Stimulated activated CD8-positive, alpha-beta memory T cell treated with anti-CD3 and anti-CD28 coated beads, Interleukin-12 subunit alpha, Interleukin-12 subunit beta, amount 100 ng/mL, for 24 hours (primary cell): Measurements from ENCODE around the gene CROCC.

Source experiments
- DNase-seq: peaks from one replicate; pipeline ENCODE4 v3.0.0-alpha.2; 2020; ENCODE audit errors: extremely low read depth

The CROCC gene

GRCh38 chr1:16986560-16986959 lies 64.8 kb downstream of the CROCC start:
- no peak for DNase-seq

- no peak for DNase-seq
Measured at GRCh38 chr1:16986962-16987361, 65.2 kb downstream of the CROCC start.

GRCh38 chr1:16988210-16988609 lies 66.5 kb downstream of the CROCC start:
- no peak for DNase-seq

- no peak for DNase-seq
Measured at GRCh38 chr1:16989676-16990391, 68.1 kb downstream of the CROCC start.

GRCh38 chr1:16991571-16991970 lies 69.8 kb downstream of the CROCC start:
- no peak for DNase-seq

- no peak for DNase-seq
Measured at GRCh38 chr1:16992102-16992501, 70.4 kb downstream of the CROCC start.

GRCh38 chr1:16992675-16993074 lies 70.9 kb downstream of the CROCC start:
- DNase-seq = no peak

- DNase-seq = no peak
Measured at GRCh38 chr1:16993521-16994038, 71.8 kb downstream of the CROCC start.

GRCh38 chr1:16996845-16997244 lies 75.1 kb downstream of the CROCC start:
- DNase-seq = no peak

- no peak for DNase-seq
Measured at GRCh38 chr1:16998589-16998988, 76.9 kb downstream of the CROCC start.

- DNase-seq = no peak
Measured at GRCh38 chr1:16999863-17000262, 78.1 kb downstream of the CROCC start.

- DNase-seq = no peak
Measured at GRCh38 chr1:17001760-17002523, 80.2 kb downstream of the CROCC start.

GRCh38 chr1:17002524-17002902 lies 80.8 kb downstream of the CROCC start:
- DNase-seq = no peak

- no peak for DNase-seq
Measured at GRCh38 chr1:17004466-17005364, 83.0 kb downstream of the CROCC start.

GRCh38 chr1:17005365-17005740 lies 83.6 kb downstream of the CROCC start:
- DNase-seq = no peak

GRCh38 chr1:17007121-17007520 lies 85.4 kb downstream of the CROCC start:
- DNase-seq = no peak

GRCh38 chr1:17008208-17008855 lies 86.6 kb downstream of the CROCC start:
- DNase-seq = no peak

- DNase-seq = no peak
Measured at GRCh38 chr1:17009706-17010105, 88.0 kb downstream of the CROCC start.

- no peak for DNase-seq
Measured at GRCh38 chr1:17011092-17011438, 89.3 kb downstream of the CROCC start.

- peak; percentile 66 for DNase-seq
Measured at GRCh38 chr1:17011439-17012307, 89.9 kb downstream of the CROCC start, which contains the start of gene ATP13A2. TSS of gene ATP13A2 (minus strand) at chr1:17011928. CDS start at chr1:17011738, 190 bp downstream.
